ENCODE results near the gene CD99L2. TPM values are rescaled to one million over a fixed set of nuclear protein-coding genes. Genes with fewer than 3 reads are reported as not detected.

The CD99L2 gene
- total RNA-seq, 1 donor from 2014 or later: 83.3 TPM

- intact Hi-C loops (cut with micrococcal nuclease): loop anchor here (5.0 kb wide), 1 partner anchor 312 kb away; no protein-coding TSS in a partner anchor
- DNase-seq: no peak
- ATAC-seq: no peak
Observed at GRCh38 chrX:150770623-150771022, 127.8 kb downstream of the CD99L2 start.

- intact Hi-C loops (cut with micrococcal nuclease): no loop called here
- ATAC-seq: no peak
- no peak for DNase-seq
Observed at GRCh38 chrX:150769408-150769807, 129.1 kb downstream of the CD99L2 start.

- DNase-seq (no peak), ATAC-seq (no peak)
- intact Hi-C loops (cut with micrococcal nuclease): no loop called here
Observed at GRCh38 chrX:150768580-150769190, 129.8 kb downstream of the CD99L2 start.

GRCh38 chrX:150768132-150768485 lies 130.4 kb downstream of the CD99L2 start:
- intact Hi-C loops (cut with micrococcal nuclease): no loop called here
- DNase-seq (no peak), ATAC-seq (no peak)

- no peak for DNase-seq
- intact Hi-C loops (cut with micrococcal nuclease): no loop called here
- ATAC-seq: peak; percentile 32
Observed at GRCh38 chrX:150767475-150768131, 130.9 kb downstream of the CD99L2 start.

- intact Hi-C loops (cut with micrococcal nuclease): no loop called here
- no peak for DNase-seq
- peak; percentile 54 for ATAC-seq
Observed at GRCh38 chrX:150767045-150767395, 131.4 kb downstream of the CD99L2 start.

GRCh38 chrX:150766351-150767044 lies 132.0 kb downstream of the CD99L2 start:
- ATAC-seq (peak; percentile 15), DNase-seq (no peak)
- intact Hi-C loops (cut with micrococcal nuclease): no loop called here

GRCh38 chrX:150765782-150766350 lies 132.6 kb downstream of the CD99L2 start:
- ATAC-seq (no peak), DNase-seq (no peak)
- intact Hi-C loops (cut with micrococcal nuclease): no loop called here

GRCh38 chrX:150765237-150765636 lies 133.2 kb downstream of the CD99L2 start:
- ATAC-seq: no peak
- DNase-seq: no peak
- intact Hi-C loops (cut with micrococcal nuclease): no loop called here

- ATAC-seq (no peak), DNase-seq (no peak)
- intact Hi-C loops (cut with micrococcal nuclease): no loop called here
Observed at GRCh38 chrX:150763810-150764209, 134.7 kb downstream of the CD99L2 start.

- no peak for DNase-seq
- ATAC-seq: no peak
- intact Hi-C loops (cut with micrococcal nuclease): no loop called here
Observed at GRCh38 chrX:150763303-150763797, 135.1 kb downstream of the CD99L2 start.

- ATAC-seq: peak; percentile 25
- intact Hi-C loops (cut with micrococcal nuclease): no loop called here
Observed at GRCh38 chrX:150762258-150763165, 136.0 kb downstream of the CD99L2 start.

GRCh38 chrX:150761819-150762216 lies 136.7 kb downstream of the CD99L2 start:
- DNase-seq (no peak), ATAC-seq (no peak)
- intact Hi-C loops (cut with micrococcal nuclease): no loop called here

More at GRCh38 chrX:150762258-150763165, 136.0 kb downstream of the CD99L2 start:
- no peak for DNase-seq

- DNase-seq: no peak
- intact Hi-C loops (cut with micrococcal nuclease): no loop called here
- no peak for ATAC-seq
Observed at GRCh38 chrX:150761176-150761818, 137.2 kb downstream of the CD99L2 start.

- DNase-seq (no peak), ATAC-seq (no peak)
- intact Hi-C loops (cut with micrococcal nuclease): no loop called here
Observed at GRCh38 chrX:150759568-150760416, 138.7 kb downstream of the CD99L2 start.

GRCh38 chrX:150757371-150757770 lies 141.1 kb downstream of the CD99L2 start:
- ATAC-seq (no peak), DNase-seq (no peak)
- intact Hi-C loops (cut with micrococcal nuclease): no loop called here

- intact Hi-C loops (cut with micrococcal nuclease): no loop called here
- no peak for DNase-seq
- no peak for ATAC-seq
Observed at GRCh38 chrX:150753968-150754367, 144.5 kb downstream of the CD99L2 start.

- intact Hi-C loops (cut with micrococcal nuclease): no loop called here
- DNase-seq (no peak), ATAC-seq (no peak)
Observed at GRCh38 chrX:150753357-150753756, 145.1 kb downstream of the CD99L2 start.

Data from left ventricle myocardium superior (tissue), 1 donor.